GM19240 (cell line): ENCODE measurements around the gene CACNA1C.

ENCODE experiments used
- DNase-seq: peaks from one replicate; pipeline ENCODE4 v3.0.0; 2011; ENCODE audit warnings: low spot score; ENCODE audit not compliant: insufficient read length

The CACNA1C gene

GRCh38 chr12:2409656-2410265, 357.0 kb downstream of the CACNA1C start:
- DNase-seq, result no peak

GRCh38 chr12:2410496-2410895, 357.7 kb downstream of the CACNA1C start:
- no peak for DNase-seq

GRCh38 chr12:2411011-2411410, 358.2 kb downstream of the CACNA1C start:
- DNase-seq, result no peak

GRCh38 chr12:2411616-2412304, 359.0 kb downstream of the CACNA1C start:
- DNase-seq, result no peak

GRCh38 chr12:2412305-2412643, 359.5 kb downstream of the CACNA1C start:
- no peak for DNase-seq

GRCh38 chr12:2413301-2413700, 360.5 kb downstream of the CACNA1C start:
- no peak for DNase-seq

GRCh38 chr12:2413999-2414792, 361.4 kb downstream of the CACNA1C start:
- no peak for DNase-seq

- no peak for DNase-seq
Observed at GRCh38 chr12:2414810-2415567, 362.2 kb downstream of the CACNA1C start.

GRCh38 chr12:2415568-2415944, 362.8 kb downstream of the CACNA1C start:
- no peak for DNase-seq

GRCh38 chr12:2416158-2416557, 363.4 kb downstream of the CACNA1C start:
- DNase-seq, result no peak

GRCh38 chr12:2417481-2418160, 364.8 kb downstream of the CACNA1C start:
- no peak for DNase-seq

- no peak for DNase-seq
Observed at GRCh38 chr12:2418579-2418978, 365.8 kb downstream of the CACNA1C start.

GRCh38 chr12:2422591-2422990, 369.8 kb downstream of the CACNA1C start:
- no peak for DNase-seq

GRCh38 chr12:2429032-2429431, 376.2 kb downstream of the CACNA1C start:
- no peak for DNase-seq

GRCh38 chr12:2431810-2432209, 379.0 kb downstream of the CACNA1C start:
- DNase-seq, result no peak

- DNase-seq, result no peak
Observed at GRCh38 chr12:2432856-2433255, 380.1 kb downstream of the CACNA1C start.

GRCh38 chr12:2435511-2435910, 382.7 kb downstream of the CACNA1C start:
- DNase-seq, result no peak

- DNase-seq, result no peak
Observed at GRCh38 chr12:2439332-2440100, 386.7 kb downstream of the CACNA1C start.

- no peak for DNase-seq
Observed at GRCh38 chr12:2443776-2444175, 391.0 kb downstream of the CACNA1C start.

- DNase-seq, result no peak
Observed at GRCh38 chr12:2445968-2446367, 393.2 kb downstream of the CACNA1C start.

- no peak for DNase-seq
Observed at GRCh38 chr12:2447861-2448260, 395.1 kb downstream of the CACNA1C start.
